Endothelial cell of umbilical vein (primary cell): ENCODE results near the gene GEN1. TPM values are rescaled to one million over a fixed set of nuclear protein-coding genes. Genes with fewer than 3 reads are reported as not detected.

Experiments
- BruUV-seq: library from RNA; stranded (reverse); fragments of 400-500 nt; replicated peaks from 2 replicates; lab custom pipeline; 2021; lab: Mats Ljungman, UMichigan
- CTCF ChIA-PET: fragments of 300-600, 350-600 bp; sonication (Branson Sonifier 250); formaldehyde crosslinking; loops from one replicate; lab custom pipeline; 2021; ENCODE audit warnings: antibody characterized with exemption, inconsistent platforms; lab: Charles Lee
- POLR2A ChIA-PET: fragments of 300-600, 350-600 bp; sonication (Branson Sonifier 250); formaldehyde crosslinking; loops from one replicate; lab custom pipeline; 2021; ENCODE audit warnings: antibody characterized with exemption, inconsistent platforms; lab: Charles Lee
- DNase-seq: peaks from one replicate; pipeline ENCODE4 v3.0.0-alpha.2; 2011; ENCODE audit warnings: low read depth, low spot score
- FAIRE-seq: peaks from 2 replicates; lab custom pipeline; 2011; peaks lifted over from hg19 to GRCh38; lab: Jason Lieb, UNC
- H2AFZ ChIP-seq: 2 replicates; pipeline ENCODE4 v1.6.0; 2012; ENCODE audit warnings: low read depth, low read length, control low read depth, inconsistent platforms
- H3K27ac ChIP-seq: 2 replicates; pipeline ENCODE4 v1.5.1; 2011; ENCODE audit warnings: low read depth, mild to moderate bottlenecking, control low read depth, low read length, moderate library complexity; ENCODE audit not compliant: insufficient read depth
- H3K27me3 ChIP-seq, 2 experiments: 2 replicates each; pipeline versions ENCODE4 v1.6.0 to v1.6.1; 2011; ENCODE audit warnings: low read length in 2 of 2, mixed read lengths in 1 of 2; ENCODE audit not compliant: control insufficient read depth in 2 of 2, insufficient read depth in 2 of 2
- H3K36me3 ChIP-seq, 2 experiments: 2 replicates in 1 of 2; 3 replicates in 1 of 2; pipeline ENCODE4 v1.5.1; 2011; ENCODE audit warnings: low read length in 2 of 2, mild to moderate bottlenecking in 1 of 2, moderate library complexity in 1 of 2; ENCODE audit not compliant: control insufficient read depth in 2 of 2, insufficient read depth in 2 of 2; ENCODE audit errors: extremely low read depth in 1 of 2
- H3K4me1 ChIP-seq: 3 replicates; pipeline ENCODE4 v1.5.1; 2011; ENCODE audit warnings: mild to moderate bottlenecking, low read length; ENCODE audit not compliant: control insufficient read depth, insufficient read depth; ENCODE audit errors: extremely low read depth
- H3K4me2 ChIP-seq: 2 replicates; pipeline ENCODE4 v1.6.1; 2011; ENCODE audit warnings: low read length, control low read depth, mixed read lengths; ENCODE audit not compliant: insufficient read depth
- H3K4me3 ChIP-seq, 3 experiments: fragments of 200-600 bp in 1 of 3; sonication (generic), shearing (Covaris generic) in 1 of 3; replicated peaks in 1 of 3; 2 replicates each; pipeline ENCODE4 v1.5.1; 2011 to 2016; ENCODE audit warnings: control low read depth in 3 of 3, low read length in 3 of 3, mild to moderate bottlenecking in 2 of 3, inconsistent platforms in 1 of 3, low read depth in 1 of 3, moderate library complexity in 1 of 3; ENCODE audit not compliant: insufficient read depth in 1 of 3
- H3K79me2 ChIP-seq: 2 replicates; pipeline ENCODE4 v1.6.0; 2012; ENCODE audit warnings: low read length, inconsistent platforms; ENCODE audit not compliant: control insufficient read depth, insufficient read depth
- H3K9ac ChIP-seq: replicated peaks from 2 replicates; pipeline ENCODE3; 2011; ENCODE audit warnings: low read length, control low read depth; ENCODE audit not compliant: insufficient read depth; ENCODE audit errors: extremely low read depth
- H3K9me1 ChIP-seq: replicated peaks from 3 replicates; pipeline ENCODE4 v1.6.0; 2011; ENCODE audit warnings: mild to moderate bottlenecking, low read length; ENCODE audit not compliant: control insufficient read depth, insufficient read depth; ENCODE audit errors: extremely low read depth
- H3K9me3 ChIP-seq: replicated peaks from 2 replicates; pipeline ENCODE4 v1.5.1; 2012; ENCODE audit warnings: low read length, inconsistent platforms; ENCODE audit not compliant: control insufficient read depth, insufficient read depth
- H4K20me1 ChIP-seq: replicated peaks from 2 replicates; pipeline ENCODE3; 2011; ENCODE audit warnings: mild to moderate bottlenecking, low read length; ENCODE audit not compliant: control insufficient read depth, insufficient read depth; ENCODE audit errors: extremely low read depth
- EZH2 ChIP-seq: IDR thresholded peaks from 2 replicates; pipeline ENCODE4 v1.6.1; 2012; ENCODE audit warnings: borderline replicate concordance, low read depth, mild to moderate bottlenecking, moderate library complexity, low read length, inconsistent platforms; ENCODE audit not compliant: severe bottlenecking
- FOS ChIP-seq: IDR thresholded peaks from 2 replicates; pipeline ENCODE4 v1.6.1; 2011; ENCODE audit warnings: mild to moderate bottlenecking, low read length, moderate library complexity, borderline replicate concordance; ENCODE audit not compliant: insufficient read depth
- GATA2 ChIP-seq: IDR thresholded peaks from 2 replicates; pipeline ENCODE4 v1.7.0; 2011; ENCODE audit warnings: low read depth, mild to moderate bottlenecking, moderate library complexity, mixed read lengths, low read length; ENCODE audit not compliant: insufficient read length, insufficient read depth
- JUN ChIP-seq: IDR thresholded peaks from 2 replicates; pipeline ENCODE4 v1.6.1; 2011; ENCODE audit warnings: borderline replicate concordance, low read depth; ENCODE audit not compliant: insufficient read length, insufficient read depth
- MYC ChIP-seq: IDR thresholded peaks from one replicate; pipeline ENCODE4 v1.6.1; 2011; ENCODE audit warnings: mild to moderate bottlenecking, low read depth, low read length
- POLR2A ChIP-seq: IDR thresholded peaks from 2 replicates; pipeline ENCODE4 v1.6.1; 2012; ENCODE audit warnings: low read depth, mild to moderate bottlenecking, control low read depth, low read length
- POLR2AphosphoS5 ChIP-seq: IDR thresholded peaks from 2 replicates; pipeline ENCODE4 v1.6.1; 2012; ENCODE audit warnings: low read depth, mild to moderate bottlenecking, control low read depth, low read length, moderate library complexity; ENCODE audit not compliant: insufficient read depth
- dilution Hi-C: fragments of 300-500 bp; cut with MboI; formaldehyde crosslinking; loops from one replicate; pipeline ENCODE4 v1.15.0; 2019; ENCODE audit warnings: low sequenced_read_pairs; ENCODE audit not compliant: extremely low pct_ligation_motif_present
- intact Hi-C: fragments of 100-400 bp; cut with micrococcal nuclease; formaldehyde crosslinking; loops from one replicate; pipeline ENCODE4 v1.10.0; 2022
- polyA plus RNA-seq, 4 experiments: library from polyadenylated mRNA; depleted of rRNA in 3 of 4; stranded (reverse) in 3 of 4; unstranded in 1 of 4; fragments of >200 nt; gene quantifications; 2 replicates each; pipeline versions ENCODE4 v1.2.1 to v1.2.3, GENCODE V29; 2011 to 2012; ENCODE audit warnings: missing spikeins in 1 of 4
- total RNA-seq: library from RNA; stranded (reverse); gene quantifications from 2 replicates; pipeline ENCODE4 v1.2.3, GENCODE V29; 2021
- TF ChIP-seq, protein P1 (sequence below): IDR thresholded peaks from 2 replicates; pipeline ENCODE4 v1.6.1; 2011; ENCODE audit not compliant: insufficient read depth, insufficient read length

The GEN1 gene
- total and polyA plus RNA-seq, 2 donors (not counting 3 experiments of a cell fraction or from before 2014, with no cell fraction given): 8.1 to 29.6 TPM

GRCh38 chr2:17763641-17764333 lies 9.8 kb downstream of the GEN1 start:
- Histone ChIP-seq H3K79me2 (peaks cover 8% of the 10 kb centered on the region), H4K20me1 (no peaks in the 10 kb centered on the region), H3K9ac (no peak overlapping the region), H3K4me3 (no peak overlapping the region), H3K4me2 (no peak overlapping the region), H3K9me1 (no peaks in the 10 kb centered on the region), H3K4me1 (no peaks in the 10 kb centered on the region), H3K36me3 (peaks cover 0 to 11% of the 10 kb centered on the region in 2 experiments), H3K27me3 (no peaks in the 10 kb centered on the region), H2AFZ (no peak overlapping the region), H3K27ac (no peak overlapping the region), H3K9me3 (no peaks in the 10 kb centered on the region)
- FAIRE-seq (no peak), DNase-seq (no peak)
- BruUV-seq: no TSS peak
- CTCF ChIA-PET: no interaction called here
- POLR2A ChIA-PET: no interaction called here
- intact Hi-C loops: no loop called here
- dilution Hi-C loops: no loop called here
- no peak for TF ChIP-seq MYC
- no peak for TF ChIP-seq FOS
- TF ChIP-seq JUN: no peak
- no peak for TF ChIP-seq POLR2A
- TF ChIP-seq GATA2: no peak
- no peak for TF ChIP-seq EZH2
- TF ChIP-seq, protein P1, sequence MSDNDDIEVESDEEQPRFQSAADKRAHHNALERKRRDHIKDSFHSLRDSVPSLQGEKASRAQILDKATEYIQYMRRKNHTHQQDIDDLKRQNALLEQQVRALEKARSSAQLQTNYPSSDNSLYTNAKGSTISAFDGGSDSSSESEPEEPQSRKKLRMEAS: no peak

GRCh38 chr2:17765398-17765797 lies 11.5 kb downstream of the GEN1 start:
- H3K9me1 ChIP-seq: no peaks in the 10 kb centered on the region
- no peaks in the 10 kb centered on the region for H3K79me2 ChIP-seq
- DNase-seq (no peak), FAIRE-seq (no peak)
- H3K27ac ChIP-seq: no peak overlapping the region
- no peak for TF ChIP-seq POLR2AphosphoS5
- H3K4me2 ChIP-seq: no peak overlapping the region
- H3K36me3 ChIP-seq: peaks cover 0 to 11% of the 10 kb centered on the region in 2 experiments
- H3K9ac ChIP-seq: no peak overlapping the region
- H3K27me3 ChIP-seq: no peaks in the 10 kb centered on the region
- H2AFZ ChIP-seq: no peak overlapping the region
- dilution Hi-C loops: no loop called here
- intact Hi-C loops: no loop called here
- no peaks in the 10 kb centered on the region for H4K20me1 ChIP-seq
- ChIA-PET CTCF (no interaction called here), POLR2A (no interaction called here)
- no TSS peak for BruUV-seq
- no peaks in the 10 kb centered on the region for H3K9me3 ChIP-seq
- H3K4me1 ChIP-seq: no peaks in the 10 kb centered on the region
- no peak overlapping the region for H3K4me3 ChIP-seq
